Stimulated activated naive B cell treated with anti-CD40 and anti-IgM and Interleukin-4, amounts not matched to agents 10 μg/mL and 1 μg/mL and 100 μg/mL, for 72 hours (primary cell): ENCODE measurements around the gene HRAS.
A peak's percentile ranks its signal among the peaks of the same experiment; 100 is the strongest.

Experiments used
- ATAC-seq, 2 donors: fragments of 150-1000 bp; cut with Tn5 transposase; replicated peaks; 2 replicates each; pipeline ENCODE4 v1.10.0; 2021; ENCODE audit warnings: moderate library complexity in 1 of 2
- DNase-seq: peaks from one replicate; pipeline ENCODE4 v3.0.0; 2021
- H3K27ac Mint-ChIP-seq: one replicate; pipeline ENCODE4 v1.8.0; 2022; ENCODE audit warnings: mild to moderate bottlenecking, mixed read lengths
- H3K27me3 Mint-ChIP-seq, 2 donors: one replicate each; pipeline ENCODE4 v1.8.0; 2022; ENCODE audit warnings: mixed read lengths in 2 of 2
- H3K36me3 Mint-ChIP-seq, 2 donors: one replicate each; pipeline ENCODE4 v1.8.0; 2022; ENCODE audit warnings: mixed read lengths in 2 of 2, mild to moderate bottlenecking in 1 of 2
- H3K4me1 Mint-ChIP-seq, 2 donors: one replicate each; pipeline ENCODE4 v1.8.0; 2022; ENCODE audit warnings: mixed read lengths in 2 of 2, mild to moderate bottlenecking in 1 of 2
- H3K4me3 Mint-ChIP-seq, 2 donors: one replicate each; pipeline ENCODE4 v1.8.0; 2022; ENCODE audit warnings: mild to moderate bottlenecking in 2 of 2, mixed read lengths in 2 of 2, moderate library complexity in 1 of 2
- H3K9me3 Mint-ChIP-seq, 2 donors: one replicate each; pipeline ENCODE4 v1.8.0; 2022; ENCODE audit warnings: mixed read lengths in 2 of 2, mild to moderate bottlenecking in 1 of 2

Gene HRAS

DNA sequence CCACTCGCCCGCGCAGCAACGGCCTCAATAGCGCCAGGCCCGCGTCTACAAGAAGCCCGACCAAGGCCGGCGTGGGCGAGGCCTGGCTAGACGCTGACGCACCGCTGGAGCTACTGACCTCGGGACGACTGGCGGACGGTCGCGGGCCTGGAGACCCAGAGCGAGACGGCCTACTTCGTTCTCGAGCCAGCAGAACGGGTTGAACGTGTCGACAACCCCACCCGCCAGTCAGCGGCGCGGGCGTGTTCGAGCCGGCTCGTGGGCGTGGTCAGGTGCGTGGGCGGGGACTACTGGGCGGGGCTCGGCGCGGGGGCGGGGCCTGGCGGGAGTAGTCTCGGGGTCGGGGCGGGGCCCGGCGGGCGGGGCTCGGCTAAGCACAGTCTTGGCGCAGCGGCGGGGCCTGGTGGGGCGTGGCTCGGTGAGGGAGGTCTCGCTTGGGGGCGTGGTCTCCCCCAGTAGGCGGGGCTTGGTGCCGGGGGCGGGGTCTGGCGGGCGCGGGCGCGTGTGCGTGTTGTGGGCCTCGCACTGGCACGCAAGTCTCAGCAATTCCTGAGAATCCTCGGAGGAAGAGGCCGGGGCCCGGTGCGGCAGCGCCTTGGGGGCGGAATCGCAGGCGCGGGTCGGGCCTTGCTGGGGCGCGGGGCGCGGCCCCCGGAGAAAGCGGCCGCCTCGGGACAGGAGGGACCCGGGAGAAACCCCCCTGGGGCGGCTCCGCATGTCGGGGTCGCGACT lies 28.2 kb downstream of the HRAS start, which contains the start of gene RNH1:
RNH1 (minus strand) TSS at position 248 of the 732 bp plus-strand sequence. CDS start 5,080 bp downstream, outside the sequence.
- H3K36me3 Mint-ChIP-seq: peaks cover 26 to 30% of the 10 kb centered on the region in 2 donors

DNA sequence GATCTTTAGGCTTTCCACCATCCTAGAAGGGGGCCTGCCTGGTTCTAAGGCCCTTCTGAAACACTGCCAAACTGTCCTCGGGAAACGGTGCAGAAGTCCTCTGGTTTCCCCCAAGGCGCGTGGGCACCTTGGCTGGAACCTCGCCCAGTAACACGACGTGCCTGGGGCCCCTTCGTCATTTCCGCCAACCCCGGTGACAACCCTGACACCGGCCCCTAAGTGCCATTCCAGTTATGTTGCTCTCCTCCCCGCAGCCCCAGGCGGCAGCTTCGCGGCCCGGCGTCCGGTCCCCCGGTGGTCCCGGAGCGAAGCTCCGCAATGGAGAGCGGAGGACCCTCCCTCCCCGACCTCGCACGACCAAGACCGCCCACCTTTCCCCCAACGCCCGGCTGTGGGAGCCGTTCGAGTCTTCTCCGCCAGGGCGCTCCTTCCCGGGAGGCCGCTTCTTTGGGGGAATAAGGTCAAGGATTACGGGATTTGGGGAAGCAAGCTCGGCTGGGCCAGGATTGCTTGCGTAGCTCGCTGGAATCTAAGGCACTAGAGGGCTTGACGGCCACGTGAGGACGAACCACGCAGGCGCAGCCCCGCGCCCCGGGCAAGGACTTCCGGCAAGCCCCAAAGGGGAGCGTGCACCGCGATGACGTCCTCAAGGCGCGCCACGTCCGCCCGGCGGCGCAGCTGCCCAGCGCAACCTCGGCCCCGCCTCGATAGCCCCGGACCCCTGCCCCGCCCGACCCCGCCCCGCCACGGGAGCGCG lies 29.0 kb downstream of the HRAS start:
- Mint-ChIP-seq H3K27me3 (peaks cover 0 to 4% of the 10 kb centered on the region in 2 donors), H3K4me3 (peak overlapping the region; percentile 92 to 98), H3K27ac (peak overlapping the region; percentile 100), H3K9me3 (no peaks in the 10 kb centered on the region), H3K36me3 (peaks cover 27 to 33% of the 10 kb centered on the region in 2 donors), H3K4me1 (peaks cover 22 to 57% of the 10 kb centered on the region in 2 donors)
- ATAC-seq: peak; percentile 76 to 84
- DNase-seq: peak; percentile 96

More for the DNA sequence above, 28.2 kb downstream of the HRAS start, which contains the start of gene RNH1:
- H3K27ac Mint-ChIP-seq: peak within 1 kb of the TSS; percentile 100
- DNase-seq (peak; percentile 96), ATAC-seq (peak; percentile 69 to 80)
- peaks cover 0 to 4% of the 10 kb centered on the region in 2 donors for H3K27me3 Mint-ChIP-seq
- peaks cover 20 to 60% of the 10 kb centered on the region in 2 donors for H3K4me1 Mint-ChIP-seq
- no peaks in the 10 kb centered on the region for H3K9me3 Mint-ChIP-seq
- H3K4me3 Mint-ChIP-seq: peak within 1 kb of the TSS; percentile 92 to 98

DNA sequence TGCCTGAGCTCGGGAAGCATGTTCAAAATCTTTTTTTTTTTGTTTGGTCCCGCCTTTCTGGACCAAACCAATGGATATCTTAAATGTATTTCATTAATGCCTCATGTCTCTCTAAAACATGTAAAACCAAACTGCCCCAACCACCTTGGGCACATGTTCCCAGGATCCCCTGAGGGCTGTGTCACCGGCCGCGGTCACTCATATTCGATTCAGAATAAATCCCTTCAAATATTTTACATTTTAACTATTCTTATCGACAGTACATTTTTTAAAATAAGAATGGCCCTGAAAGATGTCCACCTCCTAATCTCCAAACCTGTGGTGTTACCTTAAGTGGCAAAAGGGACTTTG lies 30.4 kb downstream of the HRAS start:
- DNase-seq: no peak
- Mint-ChIP-seq H3K4me1 (peaks cover 29 to 68% of the 10 kb centered on the region in 2 donors), H3K27me3 (peaks cover 0 to 4% of the 10 kb centered on the region in 2 donors), H3K27ac (peak overlapping the region; percentile 100), H3K4me3 (peak overlapping the region; percentile 92 to 98), H3K36me3 (peaks cover 37 to 41% of the 10 kb centered on the region in 2 donors), H3K9me3 (no peaks in the 10 kb centered on the region)
- no peak for ATAC-seq

DNA sequence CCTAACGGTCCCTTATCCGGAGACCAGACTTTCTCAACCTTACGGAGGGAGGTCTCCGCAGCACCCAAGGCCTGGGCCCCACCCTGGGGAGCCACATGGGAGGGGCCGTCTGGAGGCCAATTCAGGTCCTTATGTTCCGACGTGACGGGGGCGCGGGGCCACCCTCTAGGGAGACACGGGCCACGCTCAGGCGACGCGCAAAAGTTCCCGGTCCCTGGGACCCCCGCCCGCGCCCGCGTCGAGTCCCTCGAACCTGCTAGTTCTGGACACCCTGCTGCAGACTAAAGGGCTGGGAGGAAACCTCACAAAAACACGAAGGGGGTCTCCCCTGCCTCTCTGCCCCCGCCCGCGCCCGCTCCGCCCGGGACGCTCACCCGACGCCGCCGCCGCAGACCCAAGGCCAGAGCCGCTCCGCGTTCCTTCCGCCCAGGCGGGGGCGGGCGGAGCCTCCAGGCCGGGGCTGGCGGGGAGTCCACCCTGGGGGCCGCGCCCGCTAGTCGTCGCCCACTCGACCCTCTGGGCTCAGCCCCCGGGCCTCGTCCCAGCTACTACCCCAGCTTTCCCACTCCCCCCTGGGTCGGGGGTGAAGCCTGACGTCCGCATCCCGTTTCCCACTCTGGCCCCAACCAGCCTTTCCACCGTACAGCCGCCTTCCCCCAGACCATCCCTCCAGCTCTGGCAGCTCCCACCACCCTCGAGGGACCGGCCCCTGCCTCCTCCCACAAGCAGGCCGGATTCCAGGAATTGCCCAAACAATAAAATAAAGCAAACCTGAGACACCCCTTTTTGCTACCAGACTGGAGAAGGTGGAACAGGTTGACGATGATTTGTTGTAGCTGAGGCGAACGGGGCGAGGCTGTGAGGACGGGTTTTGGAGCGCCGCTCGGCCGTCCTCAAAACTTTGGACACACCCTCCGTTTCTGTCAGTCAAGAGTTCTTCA lies 31.1 kb downstream of the HRAS start:
- peak overlapping the region; percentile 92 to 98 for H3K4me3 Mint-ChIP-seq
- no peak for ATAC-seq
- H3K4me1 Mint-ChIP-seq: peaks cover 27 to 68% of the 10 kb centered on the region in 2 donors
- H3K36me3 Mint-ChIP-seq: peaks cover 36 to 40% of the 10 kb centered on the region in 2 donors
- H3K27me3 Mint-ChIP-seq: peaks cover 0 to 4% of the 10 kb centered on the region in 2 donors
- peak overlapping the region; percentile 87 for H3K27ac Mint-ChIP-seq
- H3K9me3 Mint-ChIP-seq: no peaks in the 10 kb centered on the region
- DNase-seq: no peak

DNA sequence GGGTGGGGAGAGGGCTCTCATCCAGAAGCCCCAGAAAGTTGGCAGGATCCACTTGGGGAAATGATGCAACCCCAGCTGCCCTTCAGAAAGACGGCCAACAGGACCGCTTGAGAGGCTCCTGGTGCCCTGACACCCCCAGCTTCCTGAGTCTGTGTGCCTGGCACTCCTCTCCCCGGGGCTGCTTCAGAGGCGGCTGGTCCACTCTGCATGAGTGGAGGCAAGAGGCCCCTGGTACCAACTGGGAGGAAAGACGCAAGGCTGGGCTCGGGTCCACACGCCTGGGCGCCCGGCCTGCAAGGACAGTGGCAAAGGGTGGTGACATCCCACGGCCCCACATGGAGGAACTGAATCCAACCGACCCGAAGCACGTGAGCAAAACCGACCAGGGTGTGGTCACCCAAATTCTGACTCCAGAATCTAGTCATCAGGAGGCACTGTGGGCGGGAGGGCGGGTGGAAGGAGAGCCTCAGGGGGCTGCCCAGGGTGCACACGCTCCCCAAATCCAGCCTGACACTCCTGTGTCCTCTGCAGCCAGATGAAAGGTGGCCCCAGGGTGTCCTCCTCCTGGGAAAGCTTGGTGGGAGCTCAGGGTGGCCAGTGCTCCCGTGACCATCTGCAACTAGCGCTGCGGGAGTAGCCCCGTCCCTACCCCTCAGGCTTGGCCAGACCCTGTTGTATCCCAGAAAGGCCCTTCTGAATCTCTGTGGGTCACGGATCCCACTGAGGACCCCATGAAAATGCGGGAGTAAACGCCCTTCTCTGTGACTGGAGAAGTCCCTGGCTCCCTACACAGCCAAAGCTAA lies 32.0 kb downstream of the HRAS start:
- H3K36me3 Mint-ChIP-seq: peaks cover 44 to 45% of the 10 kb centered on the region in 2 donors
- peaks cover 27 to 67% of the 10 kb centered on the region in 2 donors for H3K4me1 Mint-ChIP-seq
- peak in 1 of 2 donors; percentile 12 for ATAC-seq
- peak overlapping the region; percentile 67 for H3K27ac Mint-ChIP-seq
- no peaks in the 10 kb centered on the region for H3K9me3 Mint-ChIP-seq
- peaks cover 0 to 4% of the 10 kb centered on the region in 2 donors for H3K27me3 Mint-ChIP-seq
- H3K4me3 Mint-ChIP-seq: peak overlapping the region; percentile 70 to 92
- DNase-seq: peak; percentile 53

DNA sequence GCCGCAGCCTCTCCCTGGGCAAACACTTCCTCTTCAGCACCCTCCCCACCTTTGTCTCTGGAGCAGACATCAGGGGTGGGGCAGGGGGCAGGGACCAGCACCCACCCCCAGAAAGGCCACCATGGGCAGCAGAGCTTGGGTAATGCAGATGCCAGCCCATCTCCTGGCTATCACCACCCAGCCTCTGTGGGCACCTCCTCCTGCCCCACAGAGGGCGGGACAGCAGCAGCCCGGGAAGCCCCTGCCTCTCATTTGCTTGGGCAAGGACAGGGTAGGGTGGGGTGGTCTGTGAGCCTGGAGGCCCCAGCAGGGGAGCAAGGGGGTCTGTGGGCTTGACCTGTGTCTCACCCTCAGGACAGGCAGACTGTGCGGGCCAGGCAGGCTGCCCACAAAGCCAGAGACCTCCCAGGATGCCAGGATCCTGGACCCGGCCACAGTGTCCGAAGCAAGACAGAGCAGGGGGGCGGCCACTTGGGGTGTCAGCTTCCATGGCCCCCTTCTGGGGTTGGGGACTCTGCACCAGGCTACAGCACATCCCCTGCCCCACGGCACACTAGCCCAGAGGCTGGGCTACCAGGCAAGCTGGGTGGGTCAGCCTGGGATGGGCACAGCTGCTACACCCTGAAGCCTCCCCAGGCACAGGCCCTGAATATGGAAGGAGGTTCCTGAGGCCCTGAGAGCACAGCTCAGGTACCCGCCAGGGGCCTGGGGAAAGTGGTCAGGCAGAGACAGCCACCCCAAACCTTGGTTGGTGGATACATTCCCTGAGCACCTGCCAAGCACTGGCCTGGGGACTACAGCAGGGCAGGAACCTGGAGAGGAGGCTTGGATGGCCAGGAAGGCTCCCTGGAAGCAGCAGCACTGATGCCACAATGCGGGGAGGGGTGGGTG lies 32.8 kb downstream of the HRAS start:
- DNase-seq: no peak
- Mint-ChIP-seq H3K9me3 (no peaks in the 10 kb centered on the region), H3K4me1 (peaks cover 27 to 63% of the 10 kb centered on the region in 2 donors), H3K4me3 (peak overlapping the region; percentile 51 to 52), H3K27ac (peak overlapping the region; percentile 75), H3K36me3 (peaks cover 52 to 53% of the 10 kb centered on the region in 2 donors), H3K27me3 (peaks cover 0 to 4% of the 10 kb centered on the region in 2 donors)
- ATAC-seq: no peak

DNA sequence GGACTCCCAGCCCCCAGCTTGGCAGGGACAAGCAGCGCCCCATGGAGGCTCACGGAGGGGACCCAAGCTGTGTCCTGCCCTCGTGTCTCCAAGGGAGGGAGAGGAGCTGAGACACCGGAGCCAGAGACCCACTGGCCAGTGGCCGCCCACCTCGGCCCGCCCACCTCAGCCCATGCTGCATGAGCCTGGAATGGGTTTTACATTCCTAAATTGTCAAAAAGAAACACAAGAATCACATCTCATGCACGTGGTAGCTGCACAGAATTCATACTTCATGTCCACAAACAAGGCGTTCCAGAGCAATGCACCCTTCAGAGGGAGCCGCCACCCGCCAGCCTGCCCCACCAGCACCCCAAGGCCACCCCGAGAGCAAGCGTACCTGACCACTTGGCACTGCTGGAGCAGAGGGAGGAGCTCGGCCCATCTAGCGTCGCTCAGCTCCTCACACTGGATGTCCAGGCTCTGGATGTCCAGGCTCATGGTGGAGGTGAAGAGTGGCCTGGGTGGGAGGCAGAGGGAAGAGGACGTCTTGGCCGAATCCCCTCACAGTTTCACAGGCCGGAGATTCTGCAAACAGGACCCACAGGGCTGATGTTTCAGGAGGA lies 33.6 kb downstream of the HRAS start:
- peaks cover 57 to 61% of the 10 kb centered on the region in 2 donors for H3K36me3 Mint-ChIP-seq
- ATAC-seq (no peak), DNase-seq (no peak)
- peaks cover 31 to 65% of the 10 kb centered on the region in 2 donors for H3K4me1 Mint-ChIP-seq
- H3K27ac Mint-ChIP-seq: peak overlapping the region; percentile 60
- no peaks in the 10 kb centered on the region for H3K9me3 Mint-ChIP-seq
- no peak overlapping the region for H3K4me3 Mint-ChIP-seq
- H3K27me3 Mint-ChIP-seq: peaks cover 0 to 4% of the 10 kb centered on the region in 2 donors

DNA sequence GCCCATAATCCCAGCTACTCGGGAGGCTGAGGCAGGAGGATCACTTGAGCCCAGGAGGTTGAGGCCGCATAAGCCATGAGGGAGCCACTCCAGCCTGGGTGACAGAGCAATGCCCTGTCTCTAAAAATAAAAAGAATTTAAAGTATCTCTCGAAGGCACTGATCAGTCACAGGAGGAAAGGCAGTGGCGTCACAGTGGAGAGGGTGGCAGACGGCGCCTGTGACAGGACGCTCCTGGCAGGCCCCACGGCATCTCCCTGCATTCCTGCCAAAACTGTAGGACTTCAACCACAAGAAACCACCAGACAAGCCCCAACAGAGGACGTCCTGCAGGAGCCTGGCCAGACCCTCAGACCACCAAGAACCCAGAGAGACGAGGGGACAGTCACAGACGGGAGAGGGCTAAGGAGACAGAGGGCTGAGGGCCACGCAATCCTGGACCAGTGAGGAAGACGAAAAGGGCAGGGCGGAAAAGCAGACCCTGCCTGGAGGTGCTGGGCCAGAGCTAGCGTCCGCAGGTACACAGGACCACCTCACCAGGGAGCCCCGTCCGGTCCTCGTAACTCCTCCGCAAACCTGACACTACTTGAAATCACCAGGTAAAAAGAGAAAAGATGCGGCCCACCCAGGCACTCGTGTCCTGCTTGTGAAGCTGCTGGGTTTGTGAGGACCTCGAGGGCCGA lies 34.2 kb downstream of the HRAS start:
- peak overlapping the region; percentile 62 for H3K27ac Mint-ChIP-seq
- H3K36me3 Mint-ChIP-seq: peaks cover 56 to 60% of the 10 kb centered on the region in 2 donors

DNA sequence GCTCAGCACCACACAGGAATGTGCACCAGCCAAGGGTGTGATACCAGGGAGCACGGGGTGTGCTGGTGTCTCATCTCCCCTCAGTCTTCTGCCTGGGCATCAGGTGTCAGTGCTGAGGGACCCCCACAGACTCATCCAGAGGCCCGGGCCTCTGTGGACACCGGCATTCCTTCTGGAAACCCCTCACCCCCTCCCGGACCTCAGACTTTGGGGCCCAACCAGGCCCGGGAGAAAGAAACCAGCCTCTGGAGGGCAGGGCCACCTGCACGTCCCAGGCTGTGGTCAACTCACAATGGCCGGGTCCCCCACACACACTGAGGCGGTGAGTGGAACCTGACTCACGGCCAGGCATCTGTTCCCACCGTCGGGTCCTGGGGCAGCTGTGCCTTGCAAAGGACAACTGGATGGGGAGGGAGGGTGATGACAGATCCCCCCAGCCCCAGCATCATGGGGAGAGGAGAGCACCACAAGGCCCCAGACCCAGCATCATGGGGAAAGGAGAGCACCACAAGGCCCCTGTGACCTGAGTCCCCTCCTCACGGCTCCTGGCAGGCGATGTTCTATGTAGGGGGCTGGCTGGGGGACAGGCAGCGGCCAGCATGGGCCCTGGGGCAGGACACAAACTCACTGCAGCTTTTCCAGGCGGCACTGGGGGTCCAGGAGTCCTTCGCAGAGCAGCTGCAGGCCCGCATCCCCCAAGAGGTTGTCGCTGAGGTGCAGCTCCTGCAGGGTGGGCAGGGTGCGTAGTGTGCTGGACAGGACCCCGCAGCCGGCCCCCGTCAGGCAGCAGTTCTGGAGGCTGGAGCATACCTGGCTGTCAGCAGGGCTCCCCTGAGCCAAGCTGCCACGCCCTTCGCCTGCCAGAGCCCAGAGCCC lies 35.9 kb downstream of the HRAS start:
- no peaks in the 10 kb centered on the region for H3K9me3 Mint-ChIP-seq
- DNase-seq (no peak), ATAC-seq (no peak)
- peaks cover 60 to 67% of the 10 kb centered on the region in 2 donors for H3K36me3 Mint-ChIP-seq
- H3K4me1 Mint-ChIP-seq: peaks cover 22 to 45% of the 10 kb centered on the region in 2 donors
- H3K27me3 Mint-ChIP-seq: peaks cover 0 to under 1% of the 10 kb centered on the region in 2 donors
- no peak overlapping the region for H3K27ac Mint-ChIP-seq
- H3K4me3 Mint-ChIP-seq: no peak overlapping the region

More for the DNA sequence above, 34.2 kb downstream of the HRAS start:
- DNase-seq: no peak
- no peak for ATAC-seq
- Mint-ChIP-seq H3K4me3 (no peak overlapping the region), H3K4me1 (peaks cover 30 to 59% of the 10 kb centered on the region in 2 donors), H3K9me3 (no peaks in the 10 kb centered on the region), H3K27me3 (peaks cover 0 to 4% of the 10 kb centered on the region in 2 donors)

DNA sequence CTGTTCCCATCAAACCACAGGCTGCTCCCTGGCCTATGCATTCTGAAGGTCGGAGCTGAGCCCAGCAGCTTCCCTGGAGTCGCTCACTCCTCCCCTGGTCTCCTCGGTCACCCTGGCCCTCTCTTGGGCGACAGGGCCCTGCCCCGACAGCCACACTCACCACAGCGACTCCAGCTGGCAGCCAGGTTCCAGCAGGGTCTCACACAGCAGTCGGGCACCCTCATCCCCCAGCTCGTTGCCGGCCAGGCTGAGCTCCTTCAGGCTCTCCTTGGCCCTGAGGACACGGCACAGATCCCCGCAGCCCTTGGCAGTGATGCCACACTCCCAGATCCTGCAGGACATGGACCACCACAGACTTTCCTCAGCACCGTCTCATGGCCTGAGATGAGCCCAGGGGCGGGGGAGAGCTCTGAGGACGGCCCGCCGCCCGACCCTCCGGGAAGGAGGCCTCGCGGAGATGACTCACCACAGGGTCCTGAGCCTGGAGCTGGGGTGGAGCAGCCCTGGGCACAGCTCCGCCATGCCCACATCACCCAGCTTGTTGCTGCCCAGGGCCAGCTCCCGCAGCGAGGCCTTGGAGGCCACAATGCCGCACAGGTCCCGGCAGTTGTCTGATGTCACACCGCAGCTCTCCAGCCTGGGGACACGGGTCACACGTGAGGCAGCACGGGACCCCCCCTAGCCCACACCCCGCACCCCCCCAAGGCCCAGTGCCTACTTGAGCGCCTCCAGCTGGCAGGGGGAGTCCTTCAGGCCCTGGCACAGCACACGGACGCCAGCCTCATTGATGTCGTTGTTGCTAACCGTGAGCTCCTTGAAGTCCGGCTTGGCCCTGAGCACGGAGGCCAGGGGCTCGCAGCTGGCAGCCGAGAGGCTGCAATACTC lies 36.8 kb downstream of the HRAS start:
- no peak for ATAC-seq
- Mint-ChIP-seq H3K4me1 (peaks cover 19 to 36% of the 10 kb centered on the region in 2 donors), H3K36me3 (peaks cover 59 to 66% of the 10 kb centered on the region in 2 donors)

More for the DNA sequence above, 36.8 kb downstream of the HRAS start:
- DNase-seq: no peak
- Mint-ChIP-seq H3K4me3 (no peak overlapping the region), H3K9me3 (no peaks in the 10 kb centered on the region), H3K27me3 (no peaks in the 10 kb centered on the region), H3K27ac (peak overlapping the region; percentile 81)
